Islet of Langerhans (tissue), 1 donor: Measurements from ENCODE around the gene CD180.

Source experiments
- FAIRE-seq: peaks from one replicate; lab custom pipeline; 2011; peaks lifted over from hg19 to GRCh38; lab: Jason Lieb, UNC

The CD180 gene

DNA sequence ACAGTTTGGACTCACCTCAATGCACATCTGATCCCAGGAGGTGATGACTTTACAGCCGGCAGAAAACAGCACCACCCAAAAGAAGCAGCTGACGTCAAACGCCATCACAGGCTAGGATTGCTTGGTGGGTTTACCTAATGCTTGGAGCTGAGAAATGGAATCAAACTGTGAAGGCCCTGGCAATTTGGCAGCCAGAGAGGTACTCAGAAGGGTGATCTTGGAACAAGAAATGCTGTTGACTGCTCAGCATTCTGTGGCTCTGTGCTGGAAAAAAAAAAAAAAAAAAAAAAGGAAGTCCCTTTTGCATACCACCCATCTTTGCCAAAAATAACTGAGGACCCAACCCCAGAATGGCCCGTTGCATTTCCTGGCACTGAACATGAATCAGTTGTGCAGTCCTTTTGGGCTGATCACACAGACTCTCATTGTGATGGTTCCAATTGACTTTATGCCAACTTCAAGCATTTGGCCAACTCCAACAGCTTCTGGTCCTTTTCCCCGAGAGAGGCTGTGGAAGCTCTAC, at the start of gene CD180:
CD180 (minus strand) TSS at position 263 of the 523 bp plus-strand sequence; CDS start at position 105, 158 bp downstream.
- FAIRE-seq: no peak

GRCh38 chr5:67246108-67246507, 49.5 kb upstream of the CD180 start:
- peak; percentile 99 for FAIRE-seq

- no peak for FAIRE-seq
Measured at GRCh38 chr5:67245259-67245846, 48.8 kb upstream of the CD180 start.

DNA sequence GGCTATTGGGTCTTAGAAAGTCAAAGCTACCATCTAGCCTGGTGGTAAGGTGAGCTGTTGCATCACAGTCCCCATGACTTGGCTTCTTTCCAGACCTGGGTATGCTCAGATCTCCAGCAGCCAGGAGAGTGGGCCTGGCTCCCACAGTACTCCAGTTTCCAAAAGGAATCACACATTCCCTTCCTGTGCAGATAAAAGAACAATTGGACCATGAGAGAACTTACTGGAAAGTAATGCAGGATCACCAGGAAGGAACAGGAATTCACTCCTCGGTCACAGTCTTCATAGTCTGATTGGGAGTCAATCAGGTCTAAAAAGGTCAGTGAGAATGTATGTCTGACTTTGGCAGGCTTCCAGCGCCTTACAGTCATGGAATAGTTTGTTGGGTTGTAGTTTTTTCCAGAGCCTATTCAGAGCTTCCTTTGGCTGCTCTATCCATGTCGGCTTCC, 47.8 kb upstream of the CD180 start:
- FAIRE-seq: no peak

GRCh38 chr5:67243944-67244343, 47.3 kb upstream of the CD180 start:
- no peak for FAIRE-seq

GRCh38 chr5:67243349-67243748, 46.8 kb upstream of the CD180 start:
- FAIRE-seq: no peak

- no peak for FAIRE-seq
Measured at GRCh38 chr5:67241326-67241725, 44.7 kb upstream of the CD180 start.

- FAIRE-seq: no peak
Measured at GRCh38 chr5:67240846-67241245, 44.2 kb upstream of the CD180 start.

DNA sequence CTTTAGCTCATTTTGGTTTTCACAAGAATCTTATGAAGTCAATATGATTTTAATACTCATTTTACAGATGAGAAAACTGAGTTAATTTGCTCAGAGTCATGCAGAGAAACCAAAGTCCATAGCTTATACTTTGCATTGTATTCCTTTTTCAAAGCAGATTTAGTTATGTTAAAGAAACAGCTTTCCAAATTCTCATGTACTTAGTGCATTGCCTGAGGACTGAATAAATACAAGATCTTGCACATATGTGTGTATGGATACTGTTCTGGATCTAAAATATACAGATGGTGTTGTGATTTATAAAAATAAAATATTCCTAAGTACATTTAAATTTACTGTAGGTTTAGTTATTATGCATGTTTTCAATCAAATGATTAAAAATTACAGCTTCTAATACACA, 43.5 kb upstream of the CD180 start:
- FAIRE-seq: no peak

DNA sequence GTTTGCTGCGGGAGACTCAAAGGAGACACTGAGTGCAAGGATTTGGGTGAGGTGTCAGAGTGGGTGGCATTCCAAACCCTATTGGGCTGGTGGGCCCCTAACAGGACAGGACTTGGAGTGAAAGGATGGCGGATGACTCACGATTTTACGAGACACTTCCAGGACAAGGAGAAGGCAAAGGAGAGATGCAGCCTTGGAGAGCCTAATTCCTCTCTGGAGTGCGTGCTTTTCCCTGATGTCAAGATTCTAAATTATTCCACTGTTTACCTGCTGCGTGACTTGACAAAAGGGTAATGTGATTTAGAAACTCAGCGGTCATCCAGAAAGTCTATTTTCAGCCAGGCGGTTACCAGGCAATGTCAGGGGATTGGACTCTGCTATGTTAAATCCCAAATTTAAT, 41.6 kb upstream of the CD180 start:
- FAIRE-seq: no peak

DNA sequence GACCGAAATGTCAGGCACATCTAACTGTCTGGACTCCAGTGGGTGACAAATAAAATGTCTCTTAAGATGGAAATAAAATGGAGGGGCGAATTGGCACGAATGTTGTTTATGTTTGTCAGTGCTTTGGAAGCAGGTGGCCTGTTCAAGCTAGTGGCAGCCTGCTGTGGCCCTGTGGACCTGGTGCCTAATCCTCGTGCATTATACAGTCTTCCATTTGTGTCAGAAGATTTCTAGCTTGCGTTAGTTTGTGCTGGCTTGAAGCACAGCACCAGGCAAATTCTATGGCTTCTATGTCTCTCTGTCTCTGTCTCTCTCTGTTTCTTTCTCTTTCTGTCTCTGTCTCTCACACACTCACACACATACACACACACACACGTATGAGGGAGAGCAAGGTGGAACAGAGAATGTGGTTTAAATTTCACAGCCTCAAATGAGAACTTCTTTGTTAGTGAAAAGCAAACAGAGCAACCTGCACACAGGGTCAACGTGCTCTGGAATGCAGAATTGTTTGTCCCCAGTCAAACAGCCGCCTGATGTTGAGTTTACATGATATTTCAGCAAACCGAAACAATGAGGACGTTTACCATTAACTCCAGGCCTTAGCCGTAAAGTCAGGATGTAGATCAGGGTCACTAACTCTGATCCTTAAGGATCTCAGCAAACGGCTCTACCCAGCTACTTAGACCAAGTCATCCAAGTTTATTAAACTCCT, 39.0 kb upstream of the CD180 start:
- FAIRE-seq: no peak

GRCh38 chr5:67234671-67235176, 38.1 kb upstream of the CD180 start:
- peak; percentile 45 for FAIRE-seq

- FAIRE-seq: no peak
Measured at GRCh38 chr5:67233075-67233474, 36.5 kb upstream of the CD180 start.

GRCh38 chr5:67223211-67223610, 26.6 kb upstream of the CD180 start:
- no peak for FAIRE-seq

DNA sequence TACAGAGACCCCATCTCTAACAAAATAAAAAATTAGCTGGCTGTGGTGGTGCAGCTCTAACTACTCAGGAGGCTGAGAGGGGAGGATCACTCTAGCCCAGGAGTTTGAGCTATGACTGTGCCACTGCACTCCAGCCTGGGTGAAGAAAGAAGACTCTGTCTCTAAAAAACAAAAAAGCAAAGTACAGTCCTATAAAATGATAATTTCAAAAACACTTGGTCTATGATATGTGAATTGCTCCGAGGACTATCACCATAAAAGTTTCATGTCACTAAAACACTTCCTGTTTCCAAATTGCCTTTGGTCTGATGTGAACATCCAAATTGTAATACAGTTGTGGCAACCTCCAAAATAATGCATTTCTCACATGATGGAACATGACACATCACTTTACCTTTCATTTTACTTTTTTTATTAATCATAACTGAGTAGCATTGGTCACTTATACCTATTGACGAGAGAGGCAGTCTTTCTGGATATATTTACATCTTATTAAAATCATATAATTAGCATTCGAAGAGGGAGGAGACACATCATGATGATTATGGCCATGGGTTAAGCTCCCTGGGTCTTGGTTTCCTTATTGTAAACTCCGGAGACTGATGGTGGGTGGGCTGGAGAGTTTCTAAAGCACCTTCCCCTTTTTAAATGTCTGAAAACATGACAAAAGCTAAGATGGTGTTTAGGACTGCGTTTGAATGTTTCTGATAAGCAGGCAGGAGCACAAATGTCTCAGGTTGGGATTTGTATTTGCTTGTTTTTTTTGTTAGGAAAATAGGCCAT, 25.8 kb upstream of the CD180 start:
- no peak for FAIRE-seq

- no peak for FAIRE-seq
Measured at GRCh38 chr5:67221487-67222242, 25.1 kb upstream of the CD180 start.

- no peak for FAIRE-seq
Measured at GRCh38 chr5:67216564-67216963, 20.0 kb upstream of the CD180 start.

- FAIRE-seq: peak; percentile 30
Measured at GRCh38 chr5:67215519-67216471, 19.2 kb upstream of the CD180 start.

GRCh38 chr5:67214707-67215447, 18.3 kb upstream of the CD180 start:
- FAIRE-seq: no peak

- FAIRE-seq: no peak
Measured at GRCh38 chr5:67214036-67214435, 17.4 kb upstream of the CD180 start.
